ENCODE data around the gene ZNF488.

DNA sequence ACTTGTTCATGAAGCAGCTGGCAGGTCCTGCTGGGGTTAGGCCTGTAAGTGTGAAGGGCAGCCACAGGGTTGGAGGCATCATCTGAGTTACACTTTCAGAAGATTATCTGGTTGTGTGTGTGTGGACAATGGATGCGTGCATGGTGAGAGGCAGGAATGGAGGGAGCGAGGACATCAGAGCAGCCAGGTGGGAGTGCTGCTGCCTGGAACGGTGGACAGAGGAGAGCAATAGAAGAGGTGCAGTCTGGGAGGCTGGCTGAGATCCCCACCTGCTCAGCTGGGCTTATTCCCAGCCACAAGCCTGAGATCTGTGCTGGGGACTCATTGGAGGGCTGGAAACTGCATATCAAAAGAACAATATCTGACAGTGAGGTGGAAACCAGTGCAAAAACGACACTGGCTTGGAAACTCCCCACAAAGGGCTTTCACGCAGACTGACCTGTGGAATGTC is 17.9 kb downstream of the ZNF488 start:
- TF ChIP-seq, protein P1, sequence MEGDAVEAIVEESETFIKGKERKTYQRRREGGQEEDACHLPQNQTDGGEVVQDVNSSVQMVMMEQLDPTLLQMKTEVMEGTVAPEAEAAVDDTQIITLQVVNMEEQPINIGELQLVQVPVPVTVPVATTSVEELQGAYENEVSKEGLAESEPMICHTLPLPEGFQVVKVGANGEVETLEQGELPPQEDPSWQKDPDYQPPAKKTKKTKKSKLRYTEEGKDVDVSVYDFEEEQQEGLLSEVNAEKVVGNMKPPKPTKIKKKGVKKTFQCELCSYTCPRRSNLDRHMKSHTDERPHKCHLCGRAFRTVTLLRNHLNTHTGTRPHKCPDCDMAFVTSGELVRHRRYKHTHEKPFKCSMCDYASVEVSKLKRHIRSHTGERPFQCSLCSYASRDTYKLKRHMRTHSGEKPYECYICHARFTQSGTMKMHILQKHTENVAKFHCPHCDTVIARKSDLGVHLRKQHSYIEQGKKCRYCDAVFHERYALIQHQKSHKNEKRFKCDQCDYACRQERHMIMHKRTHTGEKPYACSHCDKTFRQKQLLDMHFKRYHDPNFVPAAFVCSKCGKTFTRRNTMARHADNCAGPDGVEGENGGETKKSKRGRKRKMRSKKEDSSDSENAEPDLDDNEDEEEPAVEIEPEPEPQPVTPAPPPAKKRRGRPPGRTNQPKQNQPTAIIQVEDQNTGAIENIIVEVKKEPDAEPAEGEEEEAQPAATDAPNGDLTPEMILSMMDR (IDR thresholded peaks at IDR 0.05) = no peak
- TF ChIP-seq EZH2 (IDR thresholded peaks at IDR 0.05; ENCODE audit: borderline replicate concordance, insufficient read depth, low read depth, low read length, poor library complexity, severe bottlenecking) = no peak

Data from B cell (primary cell).